Nephron progenitor cell (in vitro differentiated cells): ENCODE data around the gene TRMT5.
A peak's percentile ranks its signal among the peaks of the same experiment; 100 is the strongest.

Experiments used
- DNase-seq: peaks from one replicate; pipeline ENCODE4 v3.0.0; 2021
- H3K27ac Mint-ChIP-seq: 2 replicates; pipeline ENCODE4 v1.8.0; 2021; ENCODE audit warnings: mild to moderate bottlenecking, moderate library complexity, mixed read lengths
- H3K27me3 Mint-ChIP-seq: 2 replicates; pipeline ENCODE4 v1.8.0; 2021; ENCODE audit warnings: mild to moderate bottlenecking, low read depth, mixed read lengths; ENCODE audit not compliant: poor library complexity
- H3K36me3 Mint-ChIP-seq: 2 replicates; pipeline ENCODE4 v1.8.0; 2021; ENCODE audit warnings: low read depth, mixed read lengths
- H3K4me1 Mint-ChIP-seq: 2 replicates; pipeline ENCODE4 v1.8.0; 2021; ENCODE audit warnings: mixed read lengths
- H3K4me3 Mint-ChIP-seq: 2 replicates; pipeline ENCODE4 v1.8.0; 2021; ENCODE audit warnings: mild to moderate bottlenecking, moderate library complexity, mixed read lengths
- H3K9me3 Mint-ChIP-seq: 2 replicates; pipeline ENCODE4 v1.8.0; 2021; ENCODE audit warnings: mild to moderate bottlenecking, moderate library complexity, mixed read lengths
- CTCF ChIP-seq: fragments of 200-600 bp; sonication (generic); IDR thresholded peaks from 2 replicates; pipeline ENCODE4 v1.5.0; 2021; ENCODE audit warnings: antibody characterized with exemption

TRMT5 gene

GRCh38 chr14:60980811-60981632, at the start of gene TRMT5, which contains the start of gene SLC38A6:
Gene TRMT5, minus strand, starts transcription at chr14:60981079. Its CDS starts 106 bp downstream, at chr14:60980973.
Gene SLC38A6, plus strand, starts transcription at chr14:60981245. Its CDS starts 33 bp downstream, at chr14:60981278.
- H3K27me3 Mint-ChIP-seq = no peaks in the 10 kb centered on the region
- DNase-seq = peak; percentile 88
- peaks cover 15% of the 10 kb centered on the region for H3K4me1 Mint-ChIP-seq
- no peaks in the 10 kb centered on the region for H3K9me3 Mint-ChIP-seq
- no peak for TF ChIP-seq CTCF
- H3K27ac Mint-ChIP-seq = no peak within 1 kb of the TSS
- H3K4me3 Mint-ChIP-seq = no peak within 1 kb of the TSS
- peaks cover 30% of the 10 kb centered on the region for H3K36me3 Mint-ChIP-seq

GRCh38 chr14:61026526-61026925, 45.6 kb upstream of the TRMT5 start:
- no peak for TF ChIP-seq CTCF
- peaks cover 2% of the 10 kb centered on the region for H3K36me3 Mint-ChIP-seq
- H3K4me1 Mint-ChIP-seq = peaks cover 36% of the 10 kb centered on the region
- no peak for DNase-seq
- H3K4me3 Mint-ChIP-seq = no peak overlapping the region
- no peak overlapping the region for H3K27ac Mint-ChIP-seq
- no peaks in the 10 kb centered on the region for H3K27me3 Mint-ChIP-seq
- no peaks in the 10 kb centered on the region for H3K9me3 Mint-ChIP-seq

GRCh38 chr14:61025251-61026223, 44.7 kb upstream of the TRMT5 start:
- peak; percentile 52 for DNase-seq
- Mint-ChIP-seq H3K4me1 (peaks cover 32% of the 10 kb centered on the region), H3K36me3 (no peaks in the 10 kb centered on the region), H3K27me3 (no peaks in the 10 kb centered on the region), H3K4me3 (no peak overlapping the region), H3K9me3 (no peaks in the 10 kb centered on the region), H3K27ac (no peak overlapping the region)
- peak; percentile 92 for TF ChIP-seq CTCF

- Mint-ChIP-seq H3K4me1 (peaks cover 12% of the 10 kb centered on the region), H3K27me3 (no peaks in the 10 kb centered on the region), H3K4me3 (no peak overlapping the region), H3K9me3 (peaks cover 17% of the 10 kb centered on the region), H3K36me3 (peaks cover 18% of the 10 kb centered on the region), H3K27ac (no peak overlapping the region)
- DNase-seq = no peak
- TF ChIP-seq CTCF = no peak
Observed at GRCh38 chr14:61019537-61019936, 38.7 kb upstream of the TRMT5 start.

GRCh38 chr14:61003571-61003970, 22.7 kb upstream of the TRMT5 start:
- Mint-ChIP-seq H3K36me3 (peaks cover 52% of the 10 kb centered on the region), H3K27me3 (no peaks in the 10 kb centered on the region), H3K4me3 (no peak overlapping the region), H3K27ac (no peak overlapping the region), H3K9me3 (peaks cover 23% of the 10 kb centered on the region), H3K4me1 (no peaks in the 10 kb centered on the region)
- TF ChIP-seq CTCF = no peak
- DNase-seq = no peak
